HG03196 (cell line): Measurements from ENCODE around the gene RPTOR.
"Not testable (repeated sequence)": the region's sequence is repeated elsewhere in the genome, so short reads cannot be mapped to it uniquely, and the experiment has no call there.

Experiments
- ATAC-seq: cut with Tn5 transposase; IDR thresholded peaks from one replicate; pipeline ENCODE4 v1.9.1; 2021; ENCODE audit not compliant: unreplicated experiment

RPTOR gene

GRCh38 chr17:80868022-80868609, 323.5 kb downstream of the RPTOR start:
- no peak for ATAC-seq

- no peak for ATAC-seq
These were observed 325.0 kb downstream of the RPTOR start for GRCh38 chr17:80869481-80870145.

GRCh38 chr17:80870401-80870800, 325.8 kb downstream of the RPTOR start:
- ATAC-seq = no peak

- ATAC-seq = no peak
These were observed 326.7 kb downstream of the RPTOR start for GRCh38 chr17:80871341-80871740.

GRCh38 chr17:80872001-80872500, 327.4 kb downstream of the RPTOR start:
- no peak for ATAC-seq

- ATAC-seq = no peak
These were observed 328.1 kb downstream of the RPTOR start for GRCh38 chr17:80872501-80873306.

- ATAC-seq = no peak
These were observed 328.8 kb downstream of the RPTOR start for GRCh38 chr17:80873307-80873951.

- no peak for ATAC-seq
These were observed 330.3 kb downstream of the RPTOR start for GRCh38 chr17:80874866-80875445.

- not testable (repeated sequence) for ATAC-seq
These were observed 330.9 kb downstream of the RPTOR start for GRCh38 chr17:80875480-80875995.

GRCh38 chr17:80876456-80876949, 331.9 kb downstream of the RPTOR start:
- ATAC-seq = not testable (repeated sequence)

GRCh38 chr17:80876950-80877728, 332.5 kb downstream of the RPTOR start:
- ATAC-seq = peak; percentile 78

- peak; percentile 27 for ATAC-seq
These were observed 333.2 kb downstream of the RPTOR start for GRCh38 chr17:80877729-80878303.

GRCh38 chr17:80878876-80879722, 334.5 kb downstream of the RPTOR start:
- ATAC-seq = no peak

- ATAC-seq = no peak
These were observed 335.3 kb downstream of the RPTOR start for GRCh38 chr17:80879723-80880647.

GRCh38 chr17:80880648-80880985, 336.0 kb downstream of the RPTOR start:
- ATAC-seq = no peak

- no peak for ATAC-seq
These were observed 336.7 kb downstream of the RPTOR start for GRCh38 chr17:80881306-80881705.

- no peak for ATAC-seq
These were observed 337.7 kb downstream of the RPTOR start for GRCh38 chr17:80882323-80882722.
